CD8-positive, alpha-beta memory T cell (primary cell): Measurements from ENCODE around the gene STK4. TPM values are rescaled to one million over a fixed set of nuclear protein-coding genes. Genes with fewer than 3 reads are reported as not detected.

Experiments used
- CTCF ChIA-PET: fragments of 350-600 bp; sonication (Branson Sonifier 250); formaldehyde crosslinking; loops from one replicate; lab custom pipeline; 2021; ENCODE audit warnings: antibody characterized with exemption; lab: Charles Lee
- POLR2A ChIA-PET: fragments of 350-600 bp; sonication (Branson Sonifier 250); formaldehyde crosslinking; loops from one replicate; lab custom pipeline; 2021; ENCODE audit warnings: antibody characterized with exemption; lab: Charles Lee
- DNase-seq, 5 donors: peaks; one replicate each; pipeline versions ENCODE4 v3.0.0 to v3.0.0-alpha.2; 2020 to 2022; ENCODE audit warnings: mixed read lengths in 1 of 5
- H3K27ac ChIP-seq: one replicate; pipeline ENCODE4 v1.7.0; 2013; ENCODE audit warnings: low read depth, mild to moderate bottlenecking, low read length, moderate library complexity
- H3K27me3 ChIP-seq: 2 replicates; pipeline ENCODE4 v1.7.0; 2013; ENCODE audit warnings: low read length, mild to moderate bottlenecking; ENCODE audit not compliant: insufficient read depth, poor library complexity, severe bottlenecking
- H3K36me3 ChIP-seq: 2 replicates; pipeline ENCODE4 v1.7.0; 2013; ENCODE audit warnings: mild to moderate bottlenecking, low read length, moderate library complexity; ENCODE audit not compliant: insufficient read depth
- H3K4me1 ChIP-seq: 2 replicates; pipeline ENCODE4 v1.7.0; 2013; ENCODE audit warnings: mild to moderate bottlenecking, low read length, moderate library complexity; ENCODE audit not compliant: insufficient read depth
- H3K4me3 ChIP-seq: 2 replicates; pipeline ENCODE4 v1.7.0; 2013; ENCODE audit warnings: mild to moderate bottlenecking, low read length
- H3K9me3 ChIP-seq: 2 replicates; pipeline ENCODE4 v1.7.0; 2013; ENCODE audit warnings: mild to moderate bottlenecking, low read length
- H3K27ac Mint-ChIP-seq, 8 donors: one replicate each; pipeline ENCODE4 v1.8.0; 2020 to 2021; ENCODE audit warnings: mixed read lengths in 8 of 8, mild to moderate bottlenecking in 6 of 8, inconsistent platforms in 3 of 8, moderate library complexity in 3 of 8
- H3K27me3 Mint-ChIP-seq, 2 donors: one replicate each; pipeline ENCODE4 v1.8.0; 2020 to 2021; ENCODE audit warnings: mixed read lengths in 2 of 2, mild to moderate bottlenecking in 1 of 2, moderate library complexity in 1 of 2
- H3K36me3 Mint-ChIP-seq, 3 donors: one replicate each; pipeline ENCODE4 v1.8.0; 2020 to 2021; ENCODE audit warnings: mixed read lengths in 3 of 3, inconsistent platforms in 1 of 3, mild to moderate bottlenecking in 1 of 3
- H3K4me1 Mint-ChIP-seq, 3 donors: one replicate each; pipeline ENCODE4 v1.8.0; 2020 to 2021; ENCODE audit warnings: mixed read lengths in 3 of 3, inconsistent platforms in 1 of 3, mild to moderate bottlenecking in 1 of 3
- H3K4me3 Mint-ChIP-seq, 7 donors: one replicate each; pipeline ENCODE4 v1.8.0; 2020 to 2021; ENCODE audit warnings: mixed read lengths in 7 of 7, mild to moderate bottlenecking in 6 of 7, moderate library complexity in 4 of 7, inconsistent platforms in 2 of 7
- H3K9me3 Mint-ChIP-seq, 5 donors: one replicate each; pipeline ENCODE4 v1.8.0; 2020 to 2022; ENCODE audit warnings: mixed read lengths in 5 of 5, mild to moderate bottlenecking in 3 of 5, moderate library complexity in 2 of 5, inconsistent platforms in 1 of 5
- polyA plus RNA-seq: library from polyadenylated mRNA; unstranded; fragments of 300-500 nt; fragmentation: Illumina TruSeq; gene quantifications from one replicate; pipeline ENCODE4 v1.2.3, GENCODE V29; 2021
- total RNA-seq, 2 experiments: library from RNA; stranded (reverse); gene quantifications; one replicate each; pipeline ENCODE4 v1.2.3, GENCODE V29; 2021

STK4 gene
- total and polyA plus RNA-seq, 3 experiments from 2014 or later, result 192 to 210 (median 200) TPM

GRCh38 chr20:45066372-45066771 lies 100.1 kb downstream of the STK4 start:
- Histone ChIP-seq H3K9me3 (no peaks in the 10 kb centered on the region), H3K4me3 (no peak overlapping the region), H3K36me3 (peaks cover 26% of the 10 kb centered on the region), H3K4me1 (peaks cover 48% of the 10 kb centered on the region), H3K27ac (no peak overlapping the region), H3K27me3 (no peaks in the 10 kb centered on the region)
- H3K27me3 Mint-ChIP-seq, result no peaks in the 10 kb centered on the region
- peak overlapping the region in 4 of 8 donors; percentile 3 to 29 (median 10) for H3K27ac Mint-ChIP-seq
- H3K4me1 Mint-ChIP-seq, result peaks cover 79 to 90% (median 89%) of the 10 kb centered on the region in 3 donors
- no peak overlapping the region for H3K4me3 Mint-ChIP-seq
- ChIA-PET POLR2A (no interaction called here), CTCF (interaction anchor here (2.4 kb wide), 1 partner anchor 23 kb away, joined by 6 read pairs; no protein-coding TSS in a partner anchor)
- DNase-seq, result no peak
- H3K9me3 Mint-ChIP-seq, result no peaks in the 10 kb centered on the region
- peaks cover 8 to 76% (median 19%) of the 10 kb centered on the region in 3 donors for H3K36me3 Mint-ChIP-seq

- Mint-ChIP-seq H3K4me3 (no peak overlapping the region), H3K9me3 (no peaks in the 10 kb centered on the region), H3K36me3 (peaks cover 8 to 77% (median 19%) of the 10 kb centered on the region in 3 donors), H3K27ac (peak overlapping the region in 3 of 8 donors; percentile 3 to 30 (median 10)), H3K4me1 (peaks cover 77 to 88% (median 88%) of the 10 kb centered on the region in 3 donors), H3K27me3 (no peaks in the 10 kb centered on the region)
- no peaks in the 10 kb centered on the region for H3K9me3 ChIP-seq
- peaks cover 26% of the 10 kb centered on the region for H3K36me3 ChIP-seq
- DNase-seq, result no peak
- ChIA-PET CTCF (interaction anchor here (1.5 to 2.4 kb wide), 2 partner anchors 23 to 56 kb away, joined by 3 to 6 read pairs; no protein-coding TSS in a partner anchor), POLR2A (no interaction called here)
- H3K4me1 ChIP-seq, result peaks cover 48% of the 10 kb centered on the region
- no peaks in the 10 kb centered on the region for H3K27me3 ChIP-seq
- H3K27ac ChIP-seq, result no peak overlapping the region
- H3K4me3 ChIP-seq, result no peak overlapping the region
These were observed 100.8 kb downstream of the STK4 start for GRCh38 chr20:45067087-45067486.

- Histone ChIP-seq H3K9me3 (no peaks in the 10 kb centered on the region), H3K27ac (no peak overlapping the region), H3K4me3 (no peak overlapping the region), H3K4me1 (peaks cover 48% of the 10 kb centered on the region), H3K36me3 (peaks cover 26% of the 10 kb centered on the region), H3K27me3 (no peaks in the 10 kb centered on the region)
- CTCF ChIA-PET, result interaction anchor here (1.5 to 2.4 kb wide), 2 partner anchors 24 to 56 kb away, joined by 3 to 6 read pairs; no protein-coding TSS in a partner anchor
- no peaks in the 10 kb centered on the region for H3K9me3 Mint-ChIP-seq
- H3K4me1 Mint-ChIP-seq, result peaks cover 76 to 89% (median 89%) of the 10 kb centered on the region in 3 donors
- H3K36me3 Mint-ChIP-seq, result peaks cover 8 to 79% (median 16%) of the 10 kb centered on the region in 3 donors
- POLR2A ChIA-PET, result no interaction called here
- H3K4me3 Mint-ChIP-seq, result no peak overlapping the region
- peak overlapping the region in 2 of 8 donors; percentile 3 to 52 for H3K27ac Mint-ChIP-seq
- no peaks in the 10 kb centered on the region for H3K27me3 Mint-ChIP-seq
- no peak for DNase-seq
These were observed 101.2 kb downstream of the STK4 start for GRCh38 chr20:45067558-45067957.

- Histone ChIP-seq H3K9me3 (no peaks in the 10 kb centered on the region), H3K27ac (no peak overlapping the region), H3K4me3 (no peak overlapping the region), H3K36me3 (peaks cover 39% of the 10 kb centered on the region), H3K4me1 (peaks cover 45% of the 10 kb centered on the region), H3K27me3 (no peaks in the 10 kb centered on the region)
- Mint-ChIP-seq H3K4me1 (peaks cover 73 to 93% (median 87%) of the 10 kb centered on the region in 3 donors), H3K27ac (peak overlapping the region in 4 of 8 donors; percentile 5 to 75 (median 16)), H3K9me3 (no peaks in the 10 kb centered on the region), H3K36me3 (peaks cover 3 to 85% (median 18%) of the 10 kb centered on the region in 3 donors), H3K4me3 (peak overlapping the region in 1 of 7 donors; percentile 25), H3K27me3 (no peaks in the 10 kb centered on the region)
- ChIA-PET POLR2A (no interaction called here), CTCF (interaction anchor here (1.6 kb wide), 1 partner anchor 26 kb away, joined by 4 read pairs; no protein-coding TSS in a partner anchor)
- DNase-seq, result no peak
These were observed 102.9 kb downstream of the STK4 start for GRCh38 chr20:45069261-45069660.

- H3K27ac ChIP-seq, result no peak overlapping the region
- peak overlapping the region in 6 of 8 donors; percentile 22 to 69 (median 60) for H3K27ac Mint-ChIP-seq
- CTCF ChIA-PET, result interaction anchor here (1.6 to 3.3 kb wide), 2 partner anchors 24 to 27 kb away, joined by 4 to 12 read pairs; no protein-coding TSS in a partner anchor
These were observed 104.8 kb downstream of the STK4 start for GRCh38 chr20:45070932-45071632.

GRCh38 chr20:45072066-45072465 lies 105.8 kb downstream of the STK4 start:
- Histone ChIP-seq H3K4me1 (peaks cover 28% of the 10 kb centered on the region), H3K27ac (no peak overlapping the region), H3K9me3 (no peaks in the 10 kb centered on the region), H3K4me3 (no peak overlapping the region), H3K27me3 (no peaks in the 10 kb centered on the region), H3K36me3 (peaks cover 57% of the 10 kb centered on the region)
- CTCF ChIA-PET, result interaction anchor here (0.9 to 3.3 kb wide), 2 partner anchors 24 to 28 kb away, joined by 3 to 12 read pairs; no protein-coding TSS in a partner anchor
- Mint-ChIP-seq H3K4me1 (peaks cover 51 to 70% (median 62%) of the 10 kb centered on the region in 3 donors), H3K4me3 (no peak overlapping the region), H3K27ac (peak overlapping the region in 5 of 8 donors; percentile 1 to 74 (median 63)), H3K36me3 (peaks cover 7 to 89% (median 29%) of the 10 kb centered on the region in 3 donors), H3K9me3 (no peaks in the 10 kb centered on the region), H3K27me3 (no peaks in the 10 kb centered on the region)
- no peak for DNase-seq
- POLR2A ChIA-PET, result no interaction called here

More at GRCh38 chr20:45070932-45071632, 104.8 kb downstream of the STK4 start:
- POLR2A ChIA-PET, result interaction anchor here (0.6 kb wide), 1 partner anchor 35 kb away, joined by 3 read pairs; no protein-coding TSS in a partner anchor
- Histone ChIP-seq H3K4me1 (peaks cover 32% of the 10 kb centered on the region), H3K27me3 (no peaks in the 10 kb centered on the region), H3K4me3 (no peak overlapping the region), H3K9me3 (no peaks in the 10 kb centered on the region), H3K36me3 (peaks cover 55% of the 10 kb centered on the region)
- H3K9me3 Mint-ChIP-seq, result no peaks in the 10 kb centered on the region
- no peak for DNase-seq
- peaks cover 59 to 76% (median 70%) of the 10 kb centered on the region in 3 donors for H3K4me1 Mint-ChIP-seq
- peak overlapping the region in 2 of 7 donors; percentile 10 to 45 for H3K4me3 Mint-ChIP-seq
- H3K36me3 Mint-ChIP-seq, result peaks cover 3 to 88% (median 25%) of the 10 kb centered on the region in 3 donors
- H3K27me3 Mint-ChIP-seq, result no peaks in the 10 kb centered on the region

- Histone ChIP-seq H3K27ac (no peak overlapping the region), H3K9me3 (no peaks in the 10 kb centered on the region), H3K27me3 (no peaks in the 10 kb centered on the region), H3K4me3 (no peak overlapping the region), H3K4me1 (peaks cover 19% of the 10 kb centered on the region), H3K36me3 (peaks cover 48% of the 10 kb centered on the region)
- H3K27me3 Mint-ChIP-seq, result no peaks in the 10 kb centered on the region
- peaks cover 8 to 87% (median 29%) of the 10 kb centered on the region in 3 donors for H3K36me3 Mint-ChIP-seq
- peaks cover 41 to 59% (median 51%) of the 10 kb centered on the region in 3 donors for H3K4me1 Mint-ChIP-seq
- DNase-seq, result no peak
- POLR2A ChIA-PET, result no interaction called here
- H3K9me3 Mint-ChIP-seq, result no peaks in the 10 kb centered on the region
- CTCF ChIA-PET, result interaction anchor here (3.3 kb wide), 1 partner anchor 29 kb away, joined by 12 read pairs; no protein-coding TSS in a partner anchor
- H3K4me3 Mint-ChIP-seq, result no peak overlapping the region
- H3K27ac Mint-ChIP-seq, result peak overlapping the region in 7 of 8 donors; percentile 21 to 88 (median 66)
These were observed 106.9 kb downstream of the STK4 start for GRCh38 chr20:45073221-45073620.
